HepG2 (cell line): ENCODE data around the gene ZNF506. TPM values are rescaled to one million over a fixed set of nuclear protein-coding genes. Genes with fewer than 3 reads are reported as not detected.

Experiments
- BHLHE40 ChIP-seq: IDR thresholded peaks from 2 replicates; pipeline ENCODE4 v1.6.1; 2011; ENCODE audit warnings: low read length, improper control_type of control experiment
- CCDC6 ChIP-seq: sonication (generic); formaldehyde crosslinking; IDR thresholded peaks from 2 replicates; pipeline ENCODE4 v1.8.1; 2022; ENCODE audit warnings: mild to moderate bottlenecking, missing genetic modification reagents, moderate library complexity
- MAFK ChIP-seq, 2 experiments: IDR thresholded peaks in 1 of 2; conservative IDR thresholded peaks in 1 of 2; 2 replicates each; pipeline ENCODE4 v1.6.1; 2011; ENCODE audit warnings: improper control_type of control experiment in 2 of 2, low read length in 2 of 2
- NFRKB ChIP-seq: fragments of 450-650 bp; IDR thresholded peaks from 2 replicates; pipeline ENCODE4 v1.6.1; 2017
- RBAK ChIP-seq: sonication (generic); formaldehyde crosslinking; IDR thresholded peaks from 2 replicates; pipeline ENCODE4 v1.5.1; 2020; ENCODE audit warnings: mild to moderate bottlenecking, missing genetic modification reagents
- SNAI1 ChIP-seq: sonication (generic); formaldehyde crosslinking; IDR thresholded peaks from 2 replicates; pipeline ENCODE4 v1.5.0; 2020; ENCODE audit warnings: mild to moderate bottlenecking, missing genetic modification reagents, borderline replicate concordance
- ZNF510 ChIP-seq: sonication (generic); formaldehyde crosslinking; IDR thresholded peaks from 2 replicates; pipeline ENCODE4 v1.4.0; 2020; ENCODE audit warnings: low read depth, mild to moderate bottlenecking, missing genetic modification reagents
- ZNF605 ChIP-seq: sonication (generic); formaldehyde crosslinking; IDR thresholded peaks from 2 replicates; pipeline ENCODE4 v1.8.0; 2022; ENCODE audit warnings: mild to moderate bottlenecking, missing genetic modification reagents
- ZNF614 ChIP-seq: IDR thresholded peaks from 2 replicates; pipeline ENCODE4 v1.6.1; 2018; ENCODE audit warnings: missing biosample characterization, missing genetic modification reagents, inconsistent platforms, borderline replicate concordance
- ZNF816 ChIP-seq: sonication (generic); formaldehyde crosslinking; IDR thresholded peaks from 2 replicates; pipeline ENCODE4 v1.8.0; 2022; ENCODE audit warnings: missing genetic modification reagents, mild to moderate bottlenecking, borderline replicate concordance
- polyA plus RNA-seq, 8 experiments: library from polyadenylated mRNA; depleted of rRNA in 3 of 8; stranded (reverse) in 7 of 8; unstranded in 1 of 8; fragments of >200 nt; fragmentation: Illumina TruSeq in 4 of 8; extraction: Trizol in 4 of 8; gene quantifications; 2 replicates each; pipeline versions ENCODE4 v1.2.1 to v1.2.3, GENCODE V29; 2011 to 2016; ENCODE audit warnings: low read depth in 4 of 8, missing spikeins in 1 of 8, mixed read lengths in 1 of 8; ENCODE audit not compliant: insufficient read depth in 1 of 8
- total RNA-seq, 5 experiments: library from RNA; depleted of rRNA; stranded (reverse); fragments of >200 nt; fragmentation: Illumina TruSeq; extraction: Trizol; gene quantifications; 2 replicates each; pipeline ENCODE4 v1.2.3, GENCODE V29; 2016; ENCODE audit warnings: low read depth in 1 of 5
- TF ChIP-seq, protein P1 (sequence below): sonication (generic); formaldehyde crosslinking; IDR thresholded peaks from 2 replicates; pipeline ENCODE4 v1.4.0; 2020; ENCODE audit warnings: mild to moderate bottlenecking, missing genetic modification reagents
- TF ChIP-seq, protein P2 (sequence below): IDR thresholded peaks from 2 replicates; pipeline ENCODE4 v1.6.1; 2012; ENCODE audit warnings: low read depth, low read length, improper control_type of control experiment
- TF ChIP-seq, protein P3 (sequence below): sonication (generic); formaldehyde crosslinking; IDR thresholded peaks from 2 replicates; pipeline ENCODE4 v1.4.0; 2020; ENCODE audit warnings: missing genetic modification reagents
- TF ChIP-seq, protein P4 (sequence below): sonication (generic); formaldehyde crosslinking; IDR thresholded peaks from 2 replicates; pipeline ENCODE4 v1.8.0; 2022; ENCODE audit warnings: mild to moderate bottlenecking, missing genetic modification reagents; ENCODE audit not compliant: insufficient replicate concordance
- TF ChIP-seq, protein P5 (sequence below): sonication (generic); formaldehyde crosslinking; conservative IDR thresholded peaks from 2 replicates; pipeline ENCODE4 v1.4.0; 2020; ENCODE audit warnings: mild to moderate bottlenecking, missing genetic modification reagents, moderate library complexity

The ZNF506 gene
- total and polyA plus RNA-seq, 2 of the 13 experiments (the other 11 are each of a cell fraction or from before 2014, with no cell fraction given): not detected

DNA sequence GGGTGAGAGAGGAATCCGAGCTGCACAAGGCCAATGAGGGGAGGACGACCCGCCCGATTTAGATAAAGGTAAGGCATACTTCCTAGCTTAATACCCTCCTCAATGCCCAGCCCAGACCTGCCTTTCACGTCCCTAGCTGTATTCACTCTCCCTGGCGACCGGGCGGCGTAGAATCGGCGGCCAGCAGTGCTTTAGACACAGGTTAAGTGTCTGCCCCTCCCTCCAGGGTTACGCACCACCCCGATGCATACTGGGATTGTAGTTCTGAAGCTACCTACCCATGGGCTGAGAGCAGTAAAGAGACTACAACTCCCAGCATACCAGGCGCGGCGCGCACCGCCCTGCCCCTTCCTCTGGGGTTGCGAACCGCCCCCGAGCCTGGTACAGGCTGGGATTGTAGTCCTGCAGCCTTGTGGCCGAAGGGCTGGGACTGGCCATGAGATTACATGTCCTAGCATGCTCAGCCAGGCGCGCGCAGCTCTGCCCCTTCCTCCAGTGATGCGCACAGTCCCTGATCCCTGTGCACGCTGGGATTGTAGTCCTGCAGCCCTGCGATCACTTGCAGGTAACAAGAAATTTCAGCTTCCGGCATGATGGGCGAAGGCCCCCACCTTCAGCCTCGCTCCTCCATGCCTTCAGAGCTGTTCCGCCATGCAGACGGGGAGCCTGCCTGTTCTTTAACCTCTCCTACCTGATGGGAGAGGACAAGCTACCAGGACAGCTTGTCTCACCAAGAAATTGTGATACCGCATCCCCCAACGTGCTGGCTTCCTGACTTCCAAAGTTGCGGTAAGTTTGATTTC is 45.1 kb downstream of the ZNF506 start (continued):
- TF ChIP-seq, protein P1, sequence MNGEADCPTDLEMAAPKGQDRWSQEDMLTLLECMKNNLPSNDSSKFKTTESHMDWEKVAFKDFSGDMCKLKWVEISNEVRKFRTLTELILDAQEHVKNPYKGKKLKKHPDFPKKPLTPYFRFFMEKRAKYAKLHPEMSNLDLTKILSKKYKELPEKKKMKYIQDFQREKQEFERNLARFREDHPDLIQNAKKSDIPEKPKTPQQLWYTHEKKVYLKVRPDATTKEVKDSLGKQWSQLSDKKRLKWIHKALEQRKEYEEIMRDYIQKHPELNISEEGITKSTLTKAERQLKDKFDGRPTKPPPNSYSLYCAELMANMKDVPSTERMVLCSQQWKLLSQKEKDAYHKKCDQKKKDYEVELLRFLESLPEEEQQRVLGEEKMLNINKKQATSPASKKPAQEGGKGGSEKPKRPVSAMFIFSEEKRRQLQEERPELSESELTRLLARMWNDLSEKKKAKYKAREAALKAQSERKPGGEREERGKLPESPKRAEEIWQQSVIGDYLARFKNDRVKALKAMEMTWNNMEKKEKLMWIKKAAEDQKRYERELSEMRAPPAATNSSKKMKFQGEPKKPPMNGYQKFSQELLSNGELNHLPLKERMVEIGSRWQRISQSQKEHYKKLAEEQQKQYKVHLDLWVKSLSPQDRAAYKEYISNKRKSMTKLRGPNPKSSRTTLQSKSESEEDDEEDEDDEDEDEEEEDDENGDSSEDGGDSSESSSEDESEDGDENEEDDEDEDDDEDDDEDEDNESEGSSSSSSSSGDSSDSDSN: peak; percentile 78
- TF ChIP-seq RBAK (CRISPR knock-in tag) (no peak), MAFK (conservative IDR thresholded peaks at IDR 0.05 in 1 of 2, IDR thresholded peaks at IDR 0.05 in 1 of 2; ENCODE audit: low read length in 2 of 2) (no peak), BHLHE40 (no peak), NFRKB (no peak), ZNF605 (CRISPR knock-in tag) (0 out of 2 replicates have a peak, but pooled peaks have one; percentile 54), ZNF614 (CRISPR knock-in tag) (no peak; the same call in 1 of the 2 replicates), ZNF510 (no peak), ZNF816 (peak; percentile 58; the same call in 1 of the 2 replicates), CCDC6 (CRISPR knock-in tag) (peak; percentile 49; the same call in 1 of the 2 replicates), SNAI1 (CRISPR knock-in tag) (peak; percentile 71; the same call in 1 of the 2 replicates)
- TF ChIP-seq, protein P2, sequence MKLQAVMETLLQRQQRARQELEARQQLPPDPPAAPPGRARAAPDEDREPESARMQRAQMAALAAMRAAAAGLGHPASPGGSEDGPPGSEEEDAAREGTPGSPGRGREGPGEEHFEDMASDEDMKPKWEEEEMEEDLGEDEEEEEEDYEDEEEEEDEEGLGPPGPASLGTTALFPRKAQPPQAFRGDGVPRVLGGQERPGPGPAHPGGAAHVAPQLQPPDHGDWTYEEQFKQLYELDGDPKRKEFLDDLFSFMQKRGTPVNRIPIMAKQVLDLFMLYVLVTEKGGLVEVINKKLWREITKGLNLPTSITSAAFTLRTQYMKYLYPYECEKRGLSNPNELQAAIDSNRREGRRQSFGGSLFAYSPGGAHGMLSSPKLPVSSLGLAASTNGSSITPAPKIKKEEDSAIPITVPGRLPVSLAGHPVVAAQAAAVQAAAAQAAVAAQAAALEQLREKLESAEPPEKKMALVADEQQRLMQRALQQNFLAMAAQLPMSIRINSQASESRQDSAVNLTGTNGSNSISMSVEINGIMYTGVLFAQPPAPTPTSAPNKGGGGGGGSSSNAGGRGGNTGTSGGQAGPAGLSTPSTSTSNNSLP: no peak
- TF ChIP-seq, protein P3, sequence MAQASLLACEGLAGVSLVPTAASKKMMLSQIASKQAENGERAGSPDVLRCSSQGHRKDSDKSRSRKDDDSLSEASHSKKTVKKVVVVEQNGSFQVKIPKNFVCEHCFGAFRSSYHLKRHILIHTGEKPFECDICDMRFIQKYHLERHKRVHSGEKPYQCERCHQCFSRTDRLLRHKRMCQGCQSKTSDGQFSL (CRISPR knock-in tag): no peak
- TF ChIP-seq, protein P4, sequence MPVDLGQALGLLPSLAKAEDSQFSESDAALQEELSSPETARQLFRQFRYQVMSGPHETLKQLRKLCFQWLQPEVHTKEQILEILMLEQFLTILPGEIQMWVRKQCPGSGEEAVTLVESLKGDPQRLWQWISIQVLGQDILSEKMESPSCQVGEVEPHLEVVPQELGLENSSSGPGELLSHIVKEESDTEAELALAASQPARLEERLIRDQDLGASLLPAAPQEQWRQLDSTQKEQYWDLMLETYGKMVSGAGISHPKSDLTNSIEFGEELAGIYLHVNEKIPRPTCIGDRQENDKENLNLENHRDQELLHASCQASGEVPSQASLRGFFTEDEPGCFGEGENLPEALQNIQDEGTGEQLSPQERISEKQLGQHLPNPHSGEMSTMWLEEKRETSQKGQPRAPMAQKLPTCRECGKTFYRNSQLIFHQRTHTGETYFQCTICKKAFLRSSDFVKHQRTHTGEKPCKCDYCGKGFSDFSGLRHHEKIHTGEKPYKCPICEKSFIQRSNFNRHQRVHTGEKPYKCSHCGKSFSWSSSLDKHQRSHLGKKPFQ: no peak
- TF ChIP-seq, protein P5, sequence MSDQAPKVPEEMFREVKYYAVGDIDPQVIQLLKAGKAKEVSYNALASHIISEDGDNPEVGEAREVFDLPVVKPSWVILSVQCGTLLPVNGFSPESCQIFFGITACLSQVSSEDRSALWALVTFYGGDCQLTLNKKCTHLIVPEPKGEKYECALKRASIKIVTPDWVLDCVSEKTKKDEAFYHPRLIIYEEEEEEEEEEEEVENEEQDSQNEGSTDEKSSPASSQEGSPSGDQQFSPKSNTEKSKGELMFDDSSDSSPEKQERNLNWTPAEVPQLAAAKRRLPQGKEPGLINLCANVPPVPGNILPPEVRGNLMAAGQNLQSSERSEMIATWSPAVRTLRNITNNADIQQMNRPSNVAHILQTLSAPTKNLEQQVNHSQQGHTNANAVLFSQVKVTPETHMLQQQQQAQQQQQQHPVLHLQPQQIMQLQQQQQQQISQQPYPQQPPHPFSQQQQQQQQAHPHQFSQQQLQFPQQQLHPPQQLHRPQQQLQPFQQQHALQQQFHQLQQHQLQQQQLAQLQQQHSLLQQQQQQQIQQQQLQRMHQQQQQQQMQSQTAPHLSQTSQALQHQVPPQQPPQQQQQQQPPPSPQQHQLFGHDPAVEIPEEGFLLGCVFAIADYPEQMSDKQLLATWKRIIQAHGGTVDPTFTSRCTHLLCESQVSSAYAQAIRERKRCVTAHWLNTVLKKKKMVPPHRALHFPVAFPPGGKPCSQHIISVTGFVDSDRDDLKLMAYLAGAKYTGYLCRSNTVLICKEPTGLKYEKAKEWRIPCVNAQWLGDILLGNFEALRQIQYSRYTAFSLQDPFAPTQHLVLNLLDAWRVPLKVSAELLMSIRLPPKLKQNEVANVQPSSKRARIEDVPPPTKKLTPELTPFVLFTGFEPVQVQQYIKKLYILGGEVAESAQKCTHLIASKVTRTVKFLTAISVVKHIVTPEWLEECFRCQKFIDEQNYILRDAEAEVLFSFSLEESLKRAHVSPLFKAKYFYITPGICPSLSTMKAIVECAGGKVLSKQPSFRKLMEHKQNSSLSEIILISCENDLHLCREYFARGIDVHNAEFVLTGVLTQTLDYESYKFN (CRISPR knock-in tag): peak; percentile 45
